Ectodermal cell (in vitro differentiated cells): ENCODE results near the gene DUS3L.

Source experiments
- H3K27ac ChIP-seq: 2 replicates; pipeline ENCODE4 v1.7.0; 2013; ENCODE audit warnings: mild to moderate bottlenecking, low read depth, low read length; ENCODE audit not compliant: insufficient read depth, poor library complexity, severe bottlenecking
- H3K27me3 ChIP-seq: 2 replicates; pipeline ENCODE4 v1.7.0; 2013; ENCODE audit warnings: mild to moderate bottlenecking, low read length; ENCODE audit not compliant: insufficient read depth, control insufficient read depth, poor library complexity, severe bottlenecking
- H3K36me3 ChIP-seq: one replicate; pipeline ENCODE4 v1.7.0; 2013; ENCODE audit warnings: low read length; ENCODE audit not compliant: control insufficient read depth, insufficient read depth
- H3K4me1 ChIP-seq: one replicate; pipeline ENCODE4 v1.7.0; 2013; ENCODE audit warnings: low read length; ENCODE audit not compliant: control insufficient read depth, insufficient read depth
- H3K4me3 ChIP-seq: 2 replicates; pipeline ENCODE4 v1.7.0; 2013; ENCODE audit warnings: low read depth, low read length, control low read depth; ENCODE audit not compliant: insufficient read depth
- H3K9me3 ChIP-seq: 2 replicates; pipeline ENCODE4 v1.7.0; 2013; ENCODE audit warnings: mild to moderate bottlenecking, low read length, moderate library complexity; ENCODE audit not compliant: control insufficient read depth
- WGBS, 2 experiments: methylation state at CpG; one replicate each; pipeline ENCODE4 v1.1.7; 2013; ENCODE audit warnings: missing lambda C conversion rate in 2 of 2; 5-methylcytosine and 5-hydroxymethylcytosine counted together

The DUS3L gene

DNA sequence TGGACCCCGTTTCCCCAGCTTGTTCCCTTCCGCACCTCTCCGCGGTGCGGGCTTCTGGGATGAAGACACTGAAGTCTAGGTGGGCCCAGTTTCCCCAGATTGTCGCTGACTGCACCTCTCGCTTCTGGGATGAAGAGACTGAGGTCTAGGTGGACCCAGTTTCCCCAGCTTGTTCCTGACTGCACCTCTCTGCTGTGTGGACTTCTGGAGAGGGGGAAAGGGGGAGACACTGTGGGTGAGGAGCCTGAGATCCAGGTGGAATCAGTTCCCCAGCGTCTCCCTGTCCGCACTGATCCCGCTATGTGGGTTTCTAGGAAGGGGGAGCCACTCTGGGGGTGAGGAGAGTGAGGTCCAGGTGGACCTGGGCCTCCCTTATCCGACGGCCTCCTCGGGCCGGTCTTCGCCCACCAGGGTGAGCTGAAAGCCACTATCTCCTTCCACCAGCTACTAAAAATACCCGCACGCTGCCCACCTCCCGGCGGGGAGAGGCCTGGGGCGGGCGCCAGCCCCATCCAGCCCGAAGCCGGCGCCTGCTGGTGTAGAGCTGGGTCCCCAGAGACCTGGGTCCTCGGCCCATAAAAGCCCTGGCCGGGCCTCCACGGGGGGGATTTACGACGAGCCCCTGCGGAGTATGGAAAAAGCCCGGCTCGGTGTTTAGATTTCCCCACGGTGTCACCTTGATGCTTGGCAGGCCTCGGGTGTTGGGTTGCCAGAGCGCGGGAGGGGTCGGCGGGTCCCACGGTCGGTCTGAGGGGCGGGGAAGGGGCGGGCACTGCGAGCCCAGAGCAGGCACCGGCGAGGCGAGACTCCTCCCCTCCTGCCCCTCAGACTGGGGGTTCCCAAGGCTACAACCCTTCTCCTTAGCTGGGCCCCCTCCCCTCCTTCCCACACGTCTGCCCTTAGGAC lies 38.0 kb upstream of the DUS3L start:
- 9 to 10% methylated on average over 47 of the region's 47 CpGs for WGBS, 2 experiments
- Histone ChIP-seq H3K27me3 (no peaks in the 10 kb centered on the region), H3K9me3 (no peaks in the 10 kb centered on the region), H3K36me3 (no peaks in the 10 kb centered on the region), H3K4me1 (peaks cover 19% of the 10 kb centered on the region), H3K4me3 (peak overlapping the region; percentile 74), H3K27ac (peak overlapping the region; percentile 85)

DNA sequence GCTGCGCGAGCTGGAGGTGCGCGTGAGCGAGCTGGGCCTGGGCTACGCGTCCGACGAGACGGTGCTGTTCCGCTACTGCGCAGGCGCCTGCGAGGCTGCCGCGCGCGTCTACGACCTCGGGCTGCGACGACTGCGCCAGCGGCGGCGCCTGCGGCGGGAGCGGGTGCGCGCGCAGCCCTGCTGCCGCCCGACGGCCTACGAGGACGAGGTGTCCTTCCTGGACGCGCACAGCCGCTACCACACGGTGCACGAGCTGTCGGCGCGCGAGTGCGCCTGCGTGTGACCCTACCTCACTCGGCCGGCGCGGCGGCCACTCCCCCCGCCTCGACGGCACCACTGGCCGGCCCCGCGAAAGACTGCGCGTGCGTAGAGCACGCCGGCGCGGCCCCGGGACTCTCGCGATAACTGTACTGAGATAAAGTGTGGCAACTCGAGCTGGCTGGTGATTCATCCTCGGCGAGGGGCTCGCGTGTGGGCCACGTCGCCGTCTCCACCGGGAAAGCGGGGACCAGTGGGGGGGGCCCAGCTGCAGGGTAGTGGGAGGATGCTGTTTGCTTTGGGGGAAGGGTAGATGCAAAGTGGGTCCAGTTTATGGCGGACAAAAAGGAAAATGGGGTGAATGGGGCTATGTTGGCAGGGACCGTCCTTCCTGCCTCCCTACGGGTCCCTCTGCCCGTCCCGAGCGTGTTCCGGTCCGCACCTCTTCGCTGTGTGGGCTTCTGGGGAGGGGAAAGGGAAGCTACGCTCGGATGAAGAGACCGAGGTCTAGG lies 37.1 kb upstream of the DUS3L start:
- Histone ChIP-seq H3K27ac (peak overlapping the region; percentile 85), H3K36me3 (no peaks in the 10 kb centered on the region), H3K4me3 (peak overlapping the region; percentile 74), H3K27me3 (no peaks in the 10 kb centered on the region), H3K9me3 (no peaks in the 10 kb centered on the region), H3K4me1 (peaks cover 19% of the 10 kb centered on the region)
- 1% methylated on average over 91 of the region's 91 CpGs for WGBS, 2 experiments

DNA sequence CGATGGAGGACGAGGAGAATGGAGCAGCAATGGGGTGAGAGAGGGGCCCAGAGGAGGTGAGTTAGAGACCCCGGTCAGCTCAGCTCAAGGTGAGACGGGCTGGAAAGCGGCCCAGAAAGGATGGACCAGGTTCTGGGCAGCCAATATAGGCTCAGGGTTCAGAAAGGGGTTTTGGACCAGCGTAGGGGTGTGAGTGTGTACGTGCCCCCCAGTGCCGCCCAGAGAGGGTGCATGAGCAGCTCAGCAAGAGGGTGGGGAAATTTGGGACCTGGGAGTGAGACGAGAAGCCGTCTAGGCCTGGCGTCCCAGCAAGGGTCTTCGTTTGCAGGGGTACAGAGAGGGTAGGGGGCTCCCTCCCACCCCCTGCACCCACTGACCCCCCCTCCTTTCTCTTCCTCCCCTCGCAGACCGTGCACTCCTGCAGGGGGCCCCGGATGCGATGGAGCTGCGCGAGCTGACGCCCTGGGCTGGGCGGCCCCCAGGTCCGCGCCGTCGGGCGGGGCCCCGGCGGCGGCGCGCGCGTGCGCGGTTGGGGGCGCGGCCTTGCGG lies 36.5 kb upstream of the DUS3L start:
- H3K9me3 ChIP-seq = no peaks in the 10 kb centered on the region
- H3K27me3 ChIP-seq = no peaks in the 10 kb centered on the region
- WGBS, 2 experiments = 20 to 21% methylated on average over 37 of the region's 37 CpGs
- no peak overlapping the region for H3K27ac ChIP-seq
- H3K4me3 ChIP-seq = peak overlapping the region; percentile 74
- peaks cover 19% of the 10 kb centered on the region for H3K4me1 ChIP-seq
- H3K36me3 ChIP-seq = no peaks in the 10 kb centered on the region

DNA sequence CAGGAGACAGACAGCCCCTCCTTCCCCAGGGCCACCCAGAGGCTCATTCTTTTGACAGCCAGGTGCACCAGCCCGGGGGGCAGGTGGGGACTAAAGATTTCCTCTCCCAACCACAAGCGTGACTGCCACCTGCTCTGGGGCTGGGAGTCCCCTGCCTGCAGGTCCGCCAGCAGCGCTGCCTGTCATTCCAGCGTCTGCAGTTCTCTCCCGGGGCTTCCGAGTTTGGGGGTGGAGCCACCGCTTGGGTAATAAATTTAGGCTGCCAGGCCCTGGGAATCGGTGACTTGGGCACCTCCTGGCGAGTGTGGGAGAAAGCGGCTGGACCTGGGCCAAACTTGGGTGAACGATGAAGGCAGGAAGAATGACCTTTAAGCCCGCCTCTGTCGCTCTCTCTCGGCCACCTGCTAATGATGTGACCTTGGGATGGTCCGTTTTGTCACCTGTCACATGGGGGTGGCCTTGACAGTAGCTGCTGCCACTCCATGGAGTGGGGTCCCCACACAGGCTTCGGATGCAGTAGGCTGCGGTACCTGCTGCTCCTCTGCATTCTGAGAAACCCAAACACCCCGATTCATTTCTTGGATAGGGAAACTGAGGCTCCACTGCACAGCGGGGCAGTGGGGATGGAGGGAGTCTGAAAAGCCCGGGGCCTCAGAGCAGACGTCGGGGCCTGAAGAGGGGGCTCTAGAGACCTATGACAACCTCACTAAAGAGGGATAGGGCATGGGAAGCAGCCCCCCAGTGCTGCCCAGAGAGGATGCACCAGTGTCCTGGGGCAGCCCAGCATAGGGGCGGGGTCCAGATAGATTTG lies 35.8 kb upstream of the DUS3L start:
- H3K9me3 ChIP-seq = no peaks in the 10 kb centered on the region
- H3K27me3 ChIP-seq = no peaks in the 10 kb centered on the region
- no peaks in the 10 kb centered on the region for H3K36me3 ChIP-seq
- 37 to 39% methylated on average over 24 of the region's 24 CpGs for WGBS, 2 experiments
- H3K27ac ChIP-seq = no peak overlapping the region
- H3K4me3 ChIP-seq = peak overlapping the region; percentile 74
- H3K4me1 ChIP-seq = peaks cover 19% of the 10 kb centered on the region

DNA sequence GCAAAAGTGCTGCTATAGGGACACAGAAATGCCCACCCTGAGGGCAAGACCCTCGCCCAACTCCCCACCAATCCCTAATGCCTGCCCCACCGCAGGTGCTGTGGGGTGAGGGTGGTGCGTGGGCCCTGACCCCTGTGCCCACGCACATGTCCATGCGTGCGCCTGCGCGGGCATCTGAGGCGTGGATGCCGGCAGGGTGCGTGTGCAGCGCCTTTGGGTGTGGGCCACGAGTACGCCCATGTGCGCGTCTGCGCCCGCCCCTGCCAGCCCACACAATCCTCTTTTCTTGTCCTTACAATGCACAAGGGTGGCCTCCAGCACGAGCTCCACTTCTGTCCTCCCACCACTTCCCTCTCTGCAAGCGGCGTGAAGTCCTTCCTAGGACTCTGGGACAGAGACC lies 34.2 kb upstream of the DUS3L start:
- no peaks in the 10 kb centered on the region for H3K36me3 ChIP-seq
- H3K4me1 ChIP-seq = peaks cover 19% of the 10 kb centered on the region
- WGBS, 2 experiments = 95 to 96% methylated on average over 21 of the region's 21 CpGs
- H3K27ac ChIP-seq = no peak overlapping the region
- H3K4me3 ChIP-seq = no peak overlapping the region
- no peaks in the 10 kb centered on the region for H3K27me3 ChIP-seq
- H3K9me3 ChIP-seq = no peaks in the 10 kb centered on the region

DNA sequence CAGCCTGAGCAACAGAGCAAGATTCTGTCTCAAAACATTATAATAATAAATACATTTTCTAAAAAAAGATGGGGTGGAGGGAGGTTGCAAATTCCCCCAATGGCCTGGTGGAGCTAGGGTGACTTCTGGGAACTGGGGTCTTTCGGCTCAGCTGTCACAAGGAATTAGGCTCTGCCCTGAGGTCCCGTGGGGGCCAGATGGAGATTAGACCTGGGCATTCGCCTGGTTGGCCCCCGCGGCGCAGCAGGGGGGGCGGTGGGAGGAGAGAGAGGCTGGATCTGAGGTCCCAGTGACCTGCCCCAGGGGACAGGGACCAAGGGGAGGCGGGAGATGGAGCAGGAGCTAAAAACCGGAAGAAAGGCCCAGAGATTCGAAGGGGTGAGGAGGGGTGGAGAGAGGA lies 33.8 kb upstream of the DUS3L start:
- H3K4me3 ChIP-seq = no peak overlapping the region
- no peaks in the 10 kb centered on the region for H3K27me3 ChIP-seq
- H3K4me1 ChIP-seq = peaks cover 16% of the 10 kb centered on the region
- WGBS, 2 experiments = 92 to 93% methylated on average over 10 of the region's 10 CpGs
- H3K9me3 ChIP-seq = no peaks in the 10 kb centered on the region
- no peak overlapping the region for H3K27ac ChIP-seq
- no peaks in the 10 kb centered on the region for H3K36me3 ChIP-seq

DNA sequence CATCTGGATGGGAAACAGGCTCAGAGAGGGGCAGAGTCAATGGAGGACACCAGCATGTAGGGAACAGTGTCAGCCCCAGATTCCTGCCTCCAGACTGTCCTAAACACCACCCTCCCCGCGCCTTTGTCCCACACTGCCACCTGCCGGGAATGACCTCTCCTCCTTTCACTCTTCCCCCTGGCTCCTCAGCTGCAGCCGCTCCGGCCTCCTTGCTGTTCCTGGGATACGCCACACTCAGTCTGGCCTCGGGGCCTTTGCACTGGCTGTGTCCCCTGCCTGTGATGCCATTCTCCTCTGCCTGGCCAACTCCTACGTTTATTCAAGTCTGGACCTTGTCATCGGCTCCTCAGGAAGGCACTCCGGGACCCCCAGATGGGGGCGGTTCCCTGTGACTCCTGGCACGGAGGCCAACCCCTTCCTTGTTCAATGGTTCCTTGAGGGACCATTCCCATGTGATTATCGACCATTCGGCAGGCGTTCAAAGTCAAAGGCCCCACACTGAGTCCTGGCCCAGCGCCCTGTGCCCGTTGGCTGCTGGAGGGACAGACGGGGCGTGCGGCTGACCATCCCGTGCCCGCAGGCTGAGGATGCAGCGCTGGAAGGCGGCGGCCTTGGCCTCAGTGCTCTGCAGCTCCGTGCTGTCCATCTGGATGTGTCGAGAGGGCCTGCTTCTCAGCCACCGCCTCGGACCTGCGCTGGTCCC lies 32.8 kb upstream of the DUS3L start:
- H3K4me1 ChIP-seq = peaks cover 6% of the 10 kb centered on the region
- 85 to 86% methylated on average over 30 of the region's 30 CpGs for WGBS, 2 experiments
- no peaks in the 10 kb centered on the region for H3K36me3 ChIP-seq
- H3K27me3 ChIP-seq = no peaks in the 10 kb centered on the region
- no peak overlapping the region for H3K4me3 ChIP-seq
- H3K9me3 ChIP-seq = no peaks in the 10 kb centered on the region
- H3K27ac ChIP-seq = no peak overlapping the region

DNA sequence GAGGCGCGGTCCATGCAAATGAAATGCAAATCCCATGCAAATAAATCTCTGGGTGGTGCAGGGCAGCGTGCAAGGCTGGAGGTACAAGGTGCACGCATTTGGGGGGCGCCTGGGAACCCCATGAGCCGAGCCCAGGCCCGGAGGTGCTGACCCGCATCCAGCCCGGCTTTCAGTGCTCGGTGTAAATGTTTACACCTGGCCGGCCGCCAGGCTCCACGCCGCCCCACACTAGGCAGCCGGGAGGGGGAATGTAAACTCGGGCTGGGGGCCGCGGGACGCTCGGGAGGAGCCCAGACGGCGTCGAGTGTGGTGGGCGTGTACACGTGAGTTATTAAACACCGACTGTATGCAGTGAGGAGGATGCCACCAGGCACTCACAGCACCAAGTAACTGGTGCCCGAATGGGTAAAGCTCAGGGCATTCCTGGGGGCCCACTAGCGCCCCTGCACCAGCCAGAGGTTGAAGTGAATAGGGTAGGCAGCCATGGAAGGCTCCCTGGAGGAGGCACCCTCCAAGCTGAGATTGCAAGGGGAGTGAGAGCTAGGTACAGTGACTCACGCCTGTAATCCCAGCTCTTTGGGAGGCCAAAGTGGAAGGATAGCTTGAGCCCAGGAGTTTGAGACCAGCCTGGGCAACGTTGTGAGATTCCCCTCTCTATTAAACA lies 31.4 kb upstream of the DUS3L start:
- H3K4me1 ChIP-seq = peaks cover 5% of the 10 kb centered on the region
- WGBS, 2 experiments = 88% methylated on average over 30 of the region's 30 CpGs
- no peaks in the 10 kb centered on the region for H3K9me3 ChIP-seq
- H3K27me3 ChIP-seq = no peaks in the 10 kb centered on the region
- H3K4me3 ChIP-seq = no peak overlapping the region
- H3K36me3 ChIP-seq = no peaks in the 10 kb centered on the region
- H3K27ac ChIP-seq = no peak overlapping the region

DNA sequence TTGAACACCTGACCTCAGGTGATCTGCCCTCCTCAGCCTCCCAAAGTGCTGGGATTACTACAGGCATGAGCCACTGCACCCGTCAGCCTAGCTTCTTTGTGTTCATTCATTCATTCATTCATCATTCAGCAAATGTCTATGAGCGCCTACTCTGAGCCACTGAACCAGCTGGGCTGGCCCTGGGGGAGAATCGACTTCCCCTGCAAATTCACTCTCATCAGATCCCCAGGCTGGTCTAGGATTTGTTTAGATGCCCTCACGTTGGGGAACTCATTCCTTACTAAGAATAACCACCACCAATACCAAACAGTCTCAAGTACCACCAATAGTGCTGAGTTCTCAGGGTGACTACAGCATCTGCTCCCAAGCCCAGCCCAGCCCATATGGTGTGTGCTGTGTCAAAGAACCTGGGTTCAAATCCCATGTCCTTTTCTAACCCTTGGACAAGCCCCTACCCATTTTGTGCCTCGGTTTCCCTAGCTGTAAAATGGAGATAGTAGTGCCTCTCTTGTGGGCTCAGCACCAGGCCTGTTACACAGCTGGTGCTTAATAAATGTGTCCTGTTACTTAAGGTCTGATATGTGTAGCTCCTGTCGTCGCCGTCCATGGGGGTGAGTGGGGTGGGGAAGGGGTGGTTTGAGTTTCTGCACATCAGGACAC lies 30.7 kb upstream of the DUS3L start:
- H3K4me1 ChIP-seq = peaks cover 4% of the 10 kb centered on the region
- H3K27ac ChIP-seq = no peak overlapping the region
- H3K36me3 ChIP-seq = no peaks in the 10 kb centered on the region
- no peak overlapping the region for H3K4me3 ChIP-seq
- no peaks in the 10 kb centered on the region for H3K27me3 ChIP-seq
- no peaks in the 10 kb centered on the region for H3K9me3 ChIP-seq
- WGBS, 2 experiments = 85 to 88% methylated on average over 8 of the region's 8 CpGs
